Karpas-422 (cell line): ENCODE results near the gene LRRC26. TPM values are rescaled to one million over a fixed set of nuclear protein-coding genes. Genes with fewer than 3 reads are reported as not detected.

ENCODE experiments used
- DNase-seq: peaks from one replicate; pipeline ENCODE4 v3.0.0-alpha.2; 2015
- H2AFZ ChIP-seq: fragments of 200-600 bp; sonication (generic); 2 replicates; pipeline ENCODE4 v1.6.1; 2014; ENCODE audit warnings: antibody characterized with exemption, low read length, mixed read lengths
- H3K27ac ChIP-seq: fragments of 200-600 bp; sonication (generic); 2 replicates; pipeline ENCODE4 v1.5.1; 2014; ENCODE audit warnings: mild to moderate bottlenecking, low read length, moderate library complexity
- H3K27me3 ChIP-seq: fragments of 200-600 bp; sonication (generic); 2 replicates; pipeline ENCODE4 v1.6.1; 2014; ENCODE audit warnings: low read length, mixed read lengths
- H3K36me3 ChIP-seq: fragments of 200-600 bp; sonication (generic); 2 replicates; pipeline ENCODE4 v1.6.1; 2014; ENCODE audit warnings: low read length, mixed read lengths; ENCODE audit not compliant: insufficient read depth
- H3K4me1 ChIP-seq: fragments of 200-600 bp; sonication (generic); 2 replicates; pipeline ENCODE4 v1.6.1; 2014; ENCODE audit warnings: mild to moderate bottlenecking, low read length, mixed read lengths
- H3K4me2 ChIP-seq: fragments of 200-600 bp; sonication (generic); 2 replicates; pipeline ENCODE4 v1.6.1; 2014; ENCODE audit warnings: low read length, low read depth, mild to moderate bottlenecking; ENCODE audit not compliant: poor library complexity, severe bottlenecking
- H3K4me3 ChIP-seq: fragments of 200-600 bp; sonication (generic); 2 replicates; pipeline ENCODE4 v1.5.1; 2014; ENCODE audit warnings: mild to moderate bottlenecking, antibody characterized with exemption, low read length, mixed read lengths
- H3K79me2 ChIP-seq: fragments of 200-600 bp; sonication (generic); 2 replicates; pipeline ENCODE4 v1.6.1; 2014; ENCODE audit warnings: mild to moderate bottlenecking, low read length, mixed read lengths
- H3K9ac ChIP-seq: fragments of 200-600 bp; sonication (generic); 2 replicates; pipeline ENCODE4 v1.6.0; 2014; ENCODE audit warnings: low read length
- H3K9me2 ChIP-seq: fragments of 200-600 bp; sonication (generic), shearing (Covaris generic); replicated peaks from 2 replicates; pipeline ENCODE4 v1.6.0; 2014; ENCODE audit warnings: mild to moderate bottlenecking, low read length, moderate library complexity; ENCODE audit not compliant: insufficient read depth
- H3K9me3 ChIP-seq: fragments of 300-700, 200-600 bp; sonication (generic); 2 replicates; pipeline ENCODE4 v1.6.1; 2014; ENCODE audit warnings: low read length, mixed read lengths
- H4K20me1 ChIP-seq: fragments of 200-600 bp; sonication (generic); 2 replicates; pipeline ENCODE4 v1.6.1; 2014; ENCODE audit warnings: mild to moderate bottlenecking, antibody characterized with exemption, low read length, low read depth; ENCODE audit not compliant: insufficient read depth
- total RNA-seq: library from RNA; depleted of rRNA; stranded (reverse); fragments of >200 nt; shearing (Covaris generic); gene quantifications from 2 replicates; pipeline ENCODE4 v1.2.3, GENCODE V29; 2014; ENCODE audit warnings: low replicate concordance

Gene LRRC26
- total RNA-seq, 1 experiment from 2014 or later, result not detected

DNA sequence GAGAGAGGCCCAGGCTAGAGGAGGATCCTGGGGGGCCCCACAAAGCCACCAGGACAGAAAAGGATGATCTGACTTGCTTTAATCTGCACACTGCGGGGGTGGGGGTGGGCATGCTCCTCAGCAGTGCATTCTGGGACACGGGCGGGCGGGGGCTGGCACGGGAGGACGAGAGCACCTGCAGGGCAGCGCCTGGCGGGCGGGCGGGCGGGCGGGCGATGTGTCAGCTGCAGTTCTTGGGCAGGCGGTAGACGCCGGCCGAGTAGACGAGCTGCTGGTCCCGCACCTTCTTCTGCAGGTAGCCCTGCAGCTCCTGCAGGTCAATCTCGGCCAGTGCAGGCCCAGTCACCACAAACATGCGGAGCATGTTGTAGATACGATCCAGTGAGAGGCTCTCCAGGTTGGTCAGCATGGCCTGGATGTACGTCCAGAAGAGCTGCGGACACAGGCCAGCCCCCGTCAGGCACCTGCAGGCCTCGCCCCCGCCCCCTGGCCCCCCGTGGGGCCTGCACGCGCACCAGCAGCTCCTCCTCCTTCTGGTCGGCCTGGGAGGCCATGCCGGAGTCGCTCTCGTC lies 5.0 kb upstream of the LRRC26 start:
- Histone ChIP-seq H3K27ac (no peak overlapping the region), H2AFZ (no peak overlapping the region), H3K4me1 (peaks cover 27% of the 10 kb centered on the region), H3K4me2 (no peak overlapping the region), H3K9me2 (no peaks in the 10 kb centered on the region), H4K20me1 (peaks cover 22% of the 10 kb centered on the region; the same call in 1 of the 2 replicates), H3K9ac (no peak overlapping the region), H3K27me3 (no peaks in the 10 kb centered on the region), H3K4me3 (no peak overlapping the region), H3K9me3 (no peaks in the 10 kb centered on the region), H3K36me3 (no peaks in the 10 kb centered on the region), H3K79me2 (no peaks in the 10 kb centered on the region)
- DNase-seq, result peak; percentile 77

DNA sequence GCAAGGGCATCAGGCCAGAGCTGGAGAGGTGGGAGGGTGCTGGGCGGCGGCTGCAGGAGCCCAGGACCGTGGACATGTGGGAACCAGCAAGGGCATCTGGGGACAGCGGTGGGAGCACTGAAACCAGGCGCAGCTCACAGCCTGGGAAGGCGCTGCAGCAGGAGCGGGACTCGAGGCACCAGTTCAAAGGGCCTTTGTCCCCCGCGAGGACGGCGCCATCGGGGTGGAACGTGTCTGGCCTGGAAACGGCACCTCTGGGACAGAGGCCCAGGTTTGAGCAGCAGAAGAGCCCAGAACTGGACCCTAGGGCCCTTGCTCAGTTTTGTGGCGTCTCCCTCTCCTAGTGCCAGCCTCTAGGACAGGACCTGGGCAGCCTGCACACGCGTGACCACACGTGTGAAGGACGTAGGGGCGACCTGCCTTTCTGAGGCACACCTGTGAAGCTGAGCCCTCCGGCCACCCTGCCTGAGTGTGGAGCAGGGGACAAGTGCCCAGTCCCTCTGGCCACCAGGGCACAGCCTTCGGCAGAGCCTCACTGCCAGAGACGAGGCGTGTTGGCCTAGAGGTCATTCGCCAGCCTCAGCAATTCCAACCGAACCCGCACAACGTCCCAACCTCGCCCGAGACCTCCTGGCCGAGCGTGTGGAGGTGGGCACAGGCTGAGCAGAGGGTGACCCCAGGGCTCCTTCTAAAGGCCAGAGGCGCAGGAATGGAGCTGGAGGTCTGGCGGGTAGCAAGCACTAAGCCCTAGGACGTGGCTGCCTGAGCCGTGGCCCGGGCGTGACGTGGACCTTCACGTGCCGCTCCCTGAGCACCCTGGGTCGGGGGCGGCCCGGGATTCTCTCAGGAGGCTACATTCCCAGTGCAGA lies 4.2 kb upstream of the LRRC26 start:
- no peak overlapping the region for H2AFZ ChIP-seq
- no peaks in the 10 kb centered on the region for H3K9me2 ChIP-seq
- H3K27me3 ChIP-seq, result no peaks in the 10 kb centered on the region
- no peak for DNase-seq
- H3K27ac ChIP-seq, result no peak overlapping the region
- no peak overlapping the region for H3K4me3 ChIP-seq
- peaks cover 22% of the 10 kb centered on the region; the same call in 1 of the 2 replicates for H4K20me1 ChIP-seq
- no peaks in the 10 kb centered on the region for H3K36me3 ChIP-seq
- no peak overlapping the region for H3K9ac ChIP-seq
- no peak overlapping the region for H3K4me2 ChIP-seq
- H3K9me3 ChIP-seq, result no peaks in the 10 kb centered on the region
- H3K79me2 ChIP-seq, result no peaks in the 10 kb centered on the region
- H3K4me1 ChIP-seq, result peaks cover 34% of the 10 kb centered on the region

DNA sequence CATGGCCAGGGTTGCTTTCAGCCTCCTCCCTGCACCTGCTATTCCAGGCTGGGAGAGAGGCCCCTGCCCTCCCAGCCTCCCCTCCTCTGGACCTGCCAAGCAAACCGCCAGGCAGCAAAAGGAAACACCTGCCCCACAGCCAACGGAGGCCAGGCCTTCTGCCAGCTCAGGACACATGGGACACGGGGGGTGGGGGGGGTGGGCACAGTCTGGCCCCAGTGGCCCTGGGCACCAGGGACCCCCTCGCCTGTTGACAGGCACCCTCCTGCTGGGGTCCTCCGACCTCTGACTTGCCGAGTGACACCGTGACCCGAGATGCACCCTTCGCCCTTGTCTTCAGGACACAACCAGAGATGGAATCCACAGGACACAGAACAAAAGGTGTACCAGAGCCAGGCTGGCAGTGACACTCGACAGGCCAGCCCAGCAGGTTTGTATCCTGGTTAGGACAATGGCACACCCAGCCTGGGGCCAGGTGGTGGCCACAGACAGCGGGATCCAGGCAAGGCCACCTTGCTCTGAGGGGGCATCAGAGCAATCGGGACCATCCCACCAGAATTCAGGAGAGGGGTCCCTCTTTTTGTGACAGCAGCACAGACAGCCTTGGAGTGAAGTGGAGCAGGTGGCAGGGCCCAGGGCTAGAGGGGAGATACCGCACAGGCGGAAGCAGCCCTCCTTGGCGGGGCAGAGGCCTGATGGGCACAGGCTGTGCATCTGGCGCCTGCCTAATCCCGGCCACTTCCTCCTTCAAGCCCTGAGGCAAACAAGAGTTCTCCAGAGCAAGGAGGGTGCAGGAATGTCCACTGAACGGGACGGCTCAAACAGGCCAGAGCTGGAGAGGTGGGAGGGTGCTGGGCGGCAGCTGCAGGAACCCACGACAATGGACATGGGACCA lies 3.3 kb upstream of the LRRC26 start:
- Histone ChIP-seq H3K79me2 (no peaks in the 10 kb centered on the region), H3K9me2 (no peaks in the 10 kb centered on the region), H3K4me2 (no peak overlapping the region), H3K36me3 (no peaks in the 10 kb centered on the region), H3K27ac (no peak overlapping the region), H3K9ac (no peak overlapping the region), H3K4me3 (no peak overlapping the region), H3K9me3 (no peaks in the 10 kb centered on the region), H4K20me1 (peaks cover 22% of the 10 kb centered on the region; the same call in 1 of the 2 replicates), H2AFZ (no peak overlapping the region), H3K27me3 (no peaks in the 10 kb centered on the region), H3K4me1 (peaks cover 39% of the 10 kb centered on the region)
- no peak for DNase-seq

GRCh38 chr9:137171149-137171900 lies 1.5 kb upstream of the LRRC26 start:
- Histone ChIP-seq H3K4me3 (no peak overlapping the region), H3K9me2 (no peaks in the 10 kb centered on the region), H4K20me1 (peaks cover 22% of the 10 kb centered on the region; the same call in 1 of the 2 replicates), H3K9ac (no peak overlapping the region), H3K79me2 (no peaks in the 10 kb centered on the region), H3K4me1 (peaks cover 39% of the 10 kb centered on the region), H3K27ac (no peak overlapping the region), H3K9me3 (no peaks in the 10 kb centered on the region), H3K4me2 (no peak overlapping the region), H2AFZ (no peak overlapping the region), H3K36me3 (no peaks in the 10 kb centered on the region), H3K27me3 (no peaks in the 10 kb centered on the region)
- no peak for DNase-seq

DNA sequence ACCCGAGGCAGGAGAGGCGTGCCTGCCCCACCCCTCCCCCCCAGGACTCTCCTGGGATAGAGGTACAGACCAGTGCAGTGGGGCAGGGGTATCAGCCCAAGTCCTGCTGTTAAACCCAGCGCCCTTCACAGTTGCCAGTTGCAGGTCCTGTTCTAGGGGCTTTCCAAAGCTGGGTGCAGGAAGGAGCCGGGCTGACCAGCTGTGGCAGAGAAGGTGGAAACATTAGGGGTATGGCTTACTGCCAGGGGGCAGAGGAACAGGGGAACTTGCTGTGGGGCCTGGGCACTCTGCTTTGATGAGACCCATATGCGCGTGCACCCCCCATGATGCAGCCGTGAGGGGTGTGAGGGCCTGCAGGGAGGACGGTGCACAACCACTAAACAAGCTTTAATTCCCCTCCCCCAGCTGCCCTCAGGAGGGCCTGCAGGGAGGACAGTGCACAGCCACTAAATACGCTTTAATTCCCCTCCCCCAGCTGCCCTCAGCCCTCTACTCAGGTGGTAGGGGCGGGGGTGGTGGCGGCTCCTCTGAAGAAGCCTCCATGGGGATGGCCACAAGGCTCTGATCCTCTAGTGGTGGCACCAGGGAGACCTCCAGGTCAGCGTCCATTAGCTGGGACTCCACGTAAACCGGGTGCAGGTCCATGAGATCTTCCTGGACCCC lies 766 bp upstream of the LRRC26 start:
- Histone ChIP-seq H4K20me1 (peaks cover 17% of the 10 kb centered on the region; the same call in 1 of the 2 replicates), H3K4me2 (no peak overlapping the region), H2AFZ (no peak overlapping the region), H3K9me2 (no peaks in the 10 kb centered on the region), H3K9ac (no peak overlapping the region), H3K27ac (no peak overlapping the region), H3K36me3 (no peaks in the 10 kb centered on the region), H3K27me3 (no peaks in the 10 kb centered on the region), H3K9me3 (no peaks in the 10 kb centered on the region), H3K4me3 (no peak overlapping the region), H3K79me2 (no peaks in the 10 kb centered on the region), H3K4me1 (peaks cover 39% of the 10 kb centered on the region)
- no peak for DNase-seq

DNA sequence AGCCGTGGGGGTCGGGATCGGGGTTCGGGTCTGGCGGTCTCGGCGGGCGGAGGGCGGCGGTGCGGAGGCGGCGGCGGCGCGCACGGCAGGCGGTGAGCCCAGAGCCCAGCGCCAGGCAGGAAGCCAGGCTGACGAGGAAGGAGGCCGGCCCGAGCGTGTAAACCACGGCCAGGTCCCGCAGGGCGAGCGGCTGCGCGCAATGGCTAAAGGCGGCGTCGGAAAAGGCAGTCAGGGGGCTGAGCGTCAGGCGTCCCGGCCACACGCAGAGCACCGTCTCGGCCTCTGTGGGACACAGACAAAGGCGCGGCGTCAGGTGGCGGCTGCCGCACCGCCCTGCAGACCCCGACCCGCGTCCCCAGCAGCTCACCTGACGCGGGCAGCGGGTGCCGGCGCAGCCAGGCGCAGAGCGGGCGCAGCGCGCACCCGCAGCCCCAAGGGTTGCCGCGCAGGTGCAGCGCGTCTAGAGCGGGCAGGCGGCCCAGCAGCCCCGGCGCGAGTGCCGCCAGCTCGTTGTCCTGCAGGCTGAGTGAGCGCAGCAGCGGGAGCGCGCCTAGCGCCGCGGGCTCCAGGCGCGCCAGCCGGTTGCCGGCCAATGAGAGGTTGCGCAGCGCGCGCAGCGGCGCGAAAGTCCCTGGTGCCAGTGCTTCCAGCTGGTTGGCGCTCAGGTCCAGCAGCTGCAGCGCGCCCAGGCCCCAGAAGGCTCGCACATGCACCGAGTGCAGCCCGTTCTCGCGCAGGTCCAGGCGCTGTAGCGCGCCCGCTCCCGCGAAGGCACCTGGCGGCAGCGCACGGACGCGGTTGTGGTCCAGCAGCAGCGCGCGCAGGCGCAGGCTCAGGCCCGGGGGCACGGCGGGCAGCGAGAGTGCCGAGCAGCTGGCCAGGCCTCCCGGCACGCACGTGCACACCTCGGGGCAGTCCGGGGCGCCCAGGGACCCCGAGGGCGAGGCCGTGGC lies 671 bp downstream of the LRRC26 start:
- H3K4me1 ChIP-seq, result peaks cover 29% of the 10 kb centered on the region
- peaks cover 13% of the 10 kb centered on the region; the same call in 1 of the 2 replicates for H4K20me1 ChIP-seq
- H3K27ac ChIP-seq, result no peak overlapping the region
- no peak overlapping the region for H2AFZ ChIP-seq
- no peaks in the 10 kb centered on the region for H3K9me3 ChIP-seq
- H3K4me2 ChIP-seq, result peak overlapping the region; percentile 65
- no peaks in the 10 kb centered on the region for H3K79me2 ChIP-seq
- H3K36me3 ChIP-seq, result no peaks in the 10 kb centered on the region
- H3K9me2 ChIP-seq, result no peaks in the 10 kb centered on the region
- DNase-seq, result peak; percentile 66
- peak overlapping the region; percentile 45; the same call in 1 of the 2 replicates for H3K4me3 ChIP-seq
- no peak overlapping the region for H3K9ac ChIP-seq
- no peaks in the 10 kb centered on the region for H3K27me3 ChIP-seq

- Histone ChIP-seq H3K4me3 (no peak overlapping the region), H3K27me3 (no peaks in the 10 kb centered on the region), H3K79me2 (no peaks in the 10 kb centered on the region), H3K27ac (no peak overlapping the region), H2AFZ (no peak overlapping the region), H3K4me1 (peaks cover 29% of the 10 kb centered on the region), H3K9ac (no peak overlapping the region), H4K20me1 (peaks cover 13% of the 10 kb centered on the region; the same call in 1 of the 2 replicates), H3K36me3 (no peaks in the 10 kb centered on the region), H3K9me3 (no peaks in the 10 kb centered on the region), H3K4me2 (no peak overlapping the region), H3K9me2 (no peaks in the 10 kb centered on the region)
- no peak for DNase-seq
Observed at GRCh38 chr9:137168573-137168903, 1.3 kb downstream of the LRRC26 start.
